HepG2 (cell line): ENCODE measurements around the gene PHF21B.

Source experiments
- CTCF ChIP-seq: sonication (generic); formaldehyde crosslinking; IDR thresholded peaks from 2 replicates; pipeline ENCODE4 v1.5.0; 2020; ENCODE audit warnings: mild to moderate bottlenecking, missing genetic modification reagents, moderate library complexity
- EP300 ChIP-seq, 3 experiments: sonication (generic) in 1 of 3; formaldehyde crosslinking in 1 of 3; IDR thresholded peaks; 2 replicates each; pipeline versions ENCODE4 v1.5.1 to v1.6.1; 2011 to 2020; ENCODE audit warnings: low read depth in 2 of 3, low read length in 2 of 3, borderline replicate concordance in 1 of 3, improper control_type of control experiment in 1 of 3, mild to moderate bottlenecking in 1 of 3, missing genetic modification reagents in 1 of 3, moderate library complexity in 1 of 3
- YY1 ChIP-seq: IDR thresholded peaks from 2 replicates; pipeline ENCODE4 v1.6.1; 2011; ENCODE audit warnings: low read length, low read depth, moderate library complexity, mild to moderate bottlenecking; ENCODE audit not compliant: insufficient read depth, insufficient replicate concordance
- ZKSCAN1 ChIP-seq: fragments of 150-350 bp; IDR thresholded peaks from 2 replicates; pipeline ENCODE4 v1.6.1; 2014; ENCODE audit warnings: low read length
- ZNF350 ChIP-seq: sonication (generic); formaldehyde crosslinking; IDR thresholded peaks from 2 replicates; pipeline ENCODE4 v1.4.0; 2020; ENCODE audit warnings: mild to moderate bottlenecking, low read depth, missing genetic modification reagents, borderline replicate concordance
- TF ChIP-seq, protein P1 (sequence below): IDR thresholded peaks from 2 replicates; pipeline ENCODE4 v1.6.1; 2016; ENCODE audit warnings: mild to moderate bottlenecking, missing biosample characterization, missing genetic modification reagents

GRCh38 chr22:44898236-44898635 lies 111.6 kb downstream of the PHF21B start:
- TF ChIP-seq EP300 (IDR thresholded peaks at IDR 0.05; ENCODE audit: low read depth in 2 of 2, low read length in 2 of 2) (no peak), EP300 (CRISPR knock-in tag; IDR thresholded peaks at IDR 0.05; ENCODE audit: borderline replicate concordance) (no peak), CTCF (CRISPR knock-in tag) (no peak), ZKSCAN1 (no peak), ZNF350 (no peak), YY1 (no peak)
- TF ChIP-seq, protein P1, sequence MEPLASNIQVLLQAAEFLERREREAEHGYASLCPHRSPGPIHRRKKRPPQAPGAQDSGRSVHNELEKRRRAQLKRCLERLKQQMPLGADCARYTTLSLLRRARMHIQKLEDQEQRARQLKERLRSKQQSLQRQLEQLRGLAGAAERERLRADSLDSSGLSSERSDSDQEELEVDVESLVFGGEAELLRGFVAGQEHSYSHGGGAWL (CRISPR knock-in tag) = no peak
